K562 (cell line): ENCODE measurements around the gene ORMDL3. TPM values are rescaled to one million over a fixed set of nuclear protein-coding genes. Genes with fewer than 3 reads are reported as not detected.

Experiments used
- ATAC-seq: fragments of 200-7000 bp; cut with Tn5 transposase; 3 replicates; pipeline ENCODE4 v1.9.1; 2020; ENCODE audit warnings: moderate library complexity
- BruUV-seq: library from RNA; stranded (reverse); fragments of 400-500 nt; replicated peaks from 2 replicates; lab custom pipeline; 2021; lab: Mats Ljungman, UMichigan
- CTCF ChIA-PET: fragments of 300-600 bp; formaldehyde crosslinking; extraction: SDS; loops from one replicate; lab custom pipeline; 2021; ENCODE audit warnings: low intra/inter-chr PET ratio; lab: Yijun Ruan, JAX
- POLR2A ChIA-PET: fragments of 300-600, 350-650 bp; sonication (Branson Sonifier 250); formaldehyde crosslinking; extraction: SDS; loops from one replicate; lab custom pipeline; 2021; ENCODE audit warnings: antibody characterized with exemption, inconsistent platforms; lab: Yijun Ruan, JAX
- DNase-seq, 4 experiments: peaks; one replicate each; pipeline versions ENCODE4 v3.0.0 to v3.0.0-alpha.2; 2011 to 2018; ENCODE audit warnings: low spot score in 3 of 4, mixed read lengths in 3 of 4; ENCODE audit errors: extremely low read depth in 1 of 4
- FAIRE-seq: peaks from 2 replicates; lab custom pipeline; 2011; peaks lifted over from hg19 to GRCh38; lab: Jason Lieb, UNC
- H2AFZ ChIP-seq: 2 replicates; pipeline ENCODE4 v1.6.0; 2011; ENCODE audit warnings: low read depth, low read length, control low read depth, inconsistent platforms
- H3K27ac ChIP-seq: fragments of 200-600 bp; 3 replicates; pipeline ENCODE4 v1.8.0; 2011; ENCODE audit warnings: low read depth, mild to moderate bottlenecking, control low read depth, inconsistent platforms, low read length, moderate library complexity, mixed read lengths; ENCODE audit errors: extremely low read depth
- H3K27me3 ChIP-seq, 2 experiments: fragments of 300-600 bp in 1 of 2; 2 replicates in 1 of 2; 3 replicates in 1 of 2; pipeline versions ENCODE4 v1.6.0 to v1.8.0; 2011; ENCODE audit warnings: inconsistent platforms in 2 of 2, low read length in 2 of 2, mild to moderate bottlenecking in 1 of 2, mixed read lengths in 1 of 2, moderate library complexity in 1 of 2; ENCODE audit not compliant: control insufficient read depth in 2 of 2, insufficient read depth in 2 of 2
- H3K36me3 ChIP-seq: fragments of 300-600 bp; 3 replicates; pipeline ENCODE4 v1.8.0; 2011; ENCODE audit warnings: mild to moderate bottlenecking, low read length, inconsistent platforms; ENCODE audit not compliant: control insufficient read depth, insufficient read depth
- H3K4me1 ChIP-seq, 2 experiments: fragments of 200-600 bp in 1 of 2; replicated peaks in 1 of 2; 2 replicates in 1 of 2; 3 replicates in 1 of 2; pipeline versions ENCODE4 v1.5.1 to v1.8.0; 2011; ENCODE audit warnings: inconsistent platforms in 2 of 2, low read length in 2 of 2, mild to moderate bottlenecking in 1 of 2, mixed read lengths in 1 of 2, moderate library complexity in 1 of 2; ENCODE audit not compliant: control insufficient read depth in 2 of 2, insufficient read depth in 2 of 2
- H3K4me2 ChIP-seq: 2 replicates; pipeline ENCODE4 v1.6.1; 2011; ENCODE audit warnings: low read length, control low read depth, inconsistent platforms, mixed read lengths; ENCODE audit not compliant: insufficient read depth
- H3K4me3 ChIP-seq: fragments of 200-600 bp; sonication (generic), shearing (Covaris generic); 2 replicates; pipeline ENCODE4 v1.5.1; 2016; ENCODE audit warnings: control low read depth, inconsistent platforms
- H3K79me2 ChIP-seq: fragments of 200-600 bp; 3 replicates; pipeline ENCODE4 v1.8.0; 2011; ENCODE audit warnings: low read length, inconsistent platforms; ENCODE audit not compliant: control insufficient read depth, insufficient read depth
- H3K9ac ChIP-seq, 2 experiments: 2 replicates each; pipeline versions ENCODE4 v1.6.0 to v1.6.1; 2011; ENCODE audit warnings: low read depth in 2 of 2, low read length in 2 of 2, control low read depth in 1 of 2, inconsistent platforms in 1 of 2, mild to moderate bottlenecking in 1 of 2, mixed read lengths in 1 of 2; ENCODE audit not compliant: insufficient read depth in 1 of 2
- H3K9me1 ChIP-seq: one replicate; pipeline ENCODE4 v1.6.0; 2011; ENCODE audit warnings: inconsistent platforms, mild to moderate bottlenecking, low read length, moderate library complexity; ENCODE audit not compliant: control insufficient read depth, insufficient read depth
- H3K9me3 ChIP-seq: replicated peaks from 2 replicates; pipeline ENCODE4 v1.5.1; 2011; ENCODE audit warnings: low read depth, low read length, inconsistent platforms; ENCODE audit not compliant: control insufficient read depth, insufficient read depth
- H4K20me1 ChIP-seq: replicated peaks from 2 replicates; pipeline ENCODE4 v1.6.1; 2011; ENCODE audit warnings: low read length, inconsistent platforms, mixed read lengths; ENCODE audit not compliant: control insufficient read depth, insufficient read depth
- CAMTA2 ChIP-seq: fragments of 250-450 bp; sonication (Bioruptor Pico); conservative IDR thresholded peaks from 2 replicates; pipeline ENCODE4 v1.5.1; 2022
- EHMT2 ChIP-seq: fragments of 450-650 bp; IDR thresholded peaks from 2 replicates; pipeline ENCODE4 v1.6.1; 2018; ENCODE audit warnings: antibody characterized with exemption
- GATAD2A ChIP-seq: fragments of 450-650 bp; IDR thresholded peaks from 2 replicates; pipeline ENCODE4 v1.6.1; 2017
- HNRNPUL1 ChIP-seq: fragments of 200-400 bp; formaldehyde crosslinking; IDR thresholded peaks from 2 replicates; pipeline ENCODE4 v1.6.1; 2017; ENCODE audit warnings: low read length
- MAX ChIP-seq: sonication (generic); formaldehyde crosslinking; IDR thresholded peaks from 2 replicates; pipeline ENCODE4 v1.9.0; 2022; ENCODE audit warnings: mild to moderate bottlenecking, missing genetic modification reagents
- SP1 ChIP-seq: sonication (generic); formaldehyde crosslinking; IDR thresholded peaks from 2 replicates; pipeline ENCODE4 v1.8.1; 2022; ENCODE audit warnings: mild to moderate bottlenecking, missing genetic modification reagents
- TSC22D4 ChIP-seq: fragments of 450-650 bp; IDR thresholded peaks from 2 replicates; pipeline ENCODE4 v1.6.1; 2016; ENCODE audit warnings: missing genetic modification characterization, missing biosample characterization, control low read depth
- ZBED1 ChIP-seq: IDR thresholded peaks from 2 replicates; pipeline ENCODE4 v1.6.1; 2014
- ZNF184 ChIP-seq: sonication (generic); formaldehyde crosslinking; IDR thresholded peaks from 2 replicates; pipeline ENCODE4 v1.5.0; 2020; ENCODE audit warnings: missing genetic modification reagents
- ZNF436 ChIP-seq: fragments of 250-450, 450-650 bp; sonication (Bioruptor Pico); formaldehyde crosslinking; IDR thresholded peaks from 2 replicates; pipeline ENCODE4 v1.7.0; 2020; ENCODE audit warnings: mild to moderate bottlenecking
- ZNF445 ChIP-seq: fragments of 250-450 bp; sonication (Bioruptor Pico); IDR thresholded peaks from 2 replicates; pipeline ENCODE4 v1.4.0; 2020; ENCODE audit warnings: low read depth, mild to moderate bottlenecking, moderate library complexity
- ZNF57 ChIP-seq: fragments of 450-650 bp; formaldehyde crosslinking; IDR thresholded peaks from 2 replicates; pipeline ENCODE4 v1.4.0; 2020; ENCODE audit warnings: mild to moderate bottlenecking, moderate library complexity
- ZNF639 ChIP-seq, 2 experiments: fragments of 200-800 bp in 1 of 2; sonication (Bioruptor generic) in 1 of 2; sonication (generic) in 1 of 2; formaldehyde crosslinking in 1 of 2; IDR thresholded peaks in 1 of 2; conservative IDR thresholded peaks in 1 of 2; 2 replicates each; pipeline versions ENCODE4 v1.5.0 to v1.6.1; 2016 to 2020; ENCODE audit warnings: missing compliant biosample characterization in 1 of 2, missing genetic modification characterization in 1 of 2, missing genetic modification reagents in 1 of 2
- ZZZ3 ChIP-seq: fragments of 450-650 bp; IDR thresholded peaks from 2 replicates; pipeline ENCODE4 v1.6.1; 2016; ENCODE audit warnings: antibody characterized with exemption, mild to moderate bottlenecking, moderate library complexity
- WGBS: fragments of 100-300 bp; shearing (Covaris generic); methylation state at CpG from one replicate; pipeline ENCODE4 v1.1.6; 2016; ENCODE audit warnings: low coverage, mixed read lengths; ENCODE audit not compliant: insufficient coverage; ENCODE audit errors: missing lambda C conversion rate; 5-methylcytosine and 5-hydroxymethylcytosine counted together
- in situ Hi-C: fragments of 300-500 bp; cut with MboI; formaldehyde crosslinking; loops from 4 replicates; pipeline ENCODE4 v1.15.0; 2018; ENCODE audit warnings: inconsistent platforms, mixed read lengths
- intact Hi-C: fragments of 100-400 bp; cut with micrococcal nuclease; formaldehyde crosslinking; loops from 2 replicates; pipeline ENCODE4 v1.14.2; 2022
- polyA plus RNA-seq, 8 experiments: library from polyadenylated mRNA; depleted of rRNA in 4 of 8; stranded (reverse) in 5 of 8; unstranded in 3 of 8; fragments of >200 nt; fragmentation: Nextera tagmentation in 2 of 8; fragmentation: Illumina TruSeq in 1 of 8; extraction: Ambion mirVana in 2 of 8; extraction: Trizol in 1 of 8; gene quantifications; 2 replicates each; pipeline versions ENCODE4 v1.2.1 to v1.2.3, GENCODE V29; 2011 to 2014; ENCODE audit warnings: inconsistent platforms in 1 of 8, missing spikeins in 1 of 8
- total RNA-seq, 7 experiments: library from RNA; depleted of rRNA in 6 of 7; stranded (reverse); fragments of >200 nt in 6 of 7; fragmentation: Illumina TruSeq in 2 of 7; extraction: Trizol in 2 of 7; gene quantifications; 2 replicates each; pipeline versions ENCODE4 v1.2.1 to v1.2.3, GENCODE V29; 2011 to 2021; ENCODE audit warnings: low replicate concordance in 1 of 7
- TF ChIP-seq, protein P1 (sequence below): fragments of 250-450 bp; sonication (Bioruptor Pico); IDR thresholded peaks from 2 replicates; pipeline ENCODE4 v1.8.0; 2022; ENCODE audit warnings: inconsistent platforms

The ORMDL3 gene
- total and polyA plus RNA-seq, 9 of the 15 experiments (the other 6 are each of a cell fraction or from before 2014, with no cell fraction given), result 2.7 to 57.4 (median 27.1) TPM

DNA sequence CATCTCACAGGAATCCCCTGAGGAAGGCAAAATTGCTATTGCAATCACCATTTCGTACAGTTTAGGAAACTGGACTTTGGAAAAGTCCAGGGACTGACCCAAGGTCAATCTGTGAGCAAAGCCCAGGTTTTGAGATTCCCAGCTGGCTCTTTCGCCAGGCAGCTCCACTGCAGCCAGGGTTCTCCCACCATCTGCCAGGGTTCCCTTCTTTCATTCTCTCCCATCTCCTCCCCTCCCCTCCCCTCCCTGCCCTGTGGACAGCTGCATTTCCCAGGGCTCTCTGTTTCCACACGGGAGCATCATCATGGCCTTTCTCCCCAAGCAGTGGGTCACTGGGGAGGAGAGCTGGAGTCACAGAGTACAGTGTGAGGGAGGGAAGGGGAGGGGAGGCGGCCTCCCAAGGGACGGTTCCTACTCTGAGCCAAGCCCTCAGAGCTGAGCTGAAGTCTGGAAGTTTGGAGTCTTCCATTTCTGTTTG lies 23.5 kb upstream of the ORMDL3 start:
- no TSS peak for BruUV-seq
- Histone ChIP-seq H4K20me1 (no peaks in the 10 kb centered on the region), H3K27me3 (no peaks in the 10 kb centered on the region), H3K27ac (no peak overlapping the region), H3K9me1 (no peaks in the 10 kb centered on the region), H3K9ac (peak overlapping the region in 1 of 2 experiments; percentile 43; a peak in 1 of 4 replicates), H3K4me1 (peaks cover 13 to 22% of the 10 kb centered on the region in 2 experiments; a peak in 4 of 5 replicates), H3K4me2 (no peak overlapping the region), H3K9me3 (no peaks in the 10 kb centered on the region), H3K79me2 (no peaks in the 10 kb centered on the region), H3K36me3 (no peaks in the 10 kb centered on the region), H2AFZ (no peak overlapping the region), H3K4me3 (no peak overlapping the region)
- DNase-seq, result no peak
- ChIA-PET CTCF (no interaction called here), POLR2A (interaction anchor here (0.6 kb wide), 1 partner anchor 170 kb away, joined by 3 read pairs; no protein-coding TSS in a partner anchor)
- WGBS, result 33% methylated on average over 4 of the region's 5 CpGs
- no peak for FAIRE-seq
- in situ Hi-C loops, result no loop called here
- intact Hi-C loops, result no loop called here
- TF ChIP-seq ZNF445 (CRISPR knock-in tag) (no peak), ZNF184 (no peak), ZBED1 (no peak), ZNF57 (CRISPR knock-in tag) (no peak), MAX (CRISPR knock-in tag) (no peak)
- no peak for ATAC-seq

- BruUV-seq, result no TSS peak
- DNase-seq (no peak), ATAC-seq (no peak), FAIRE-seq (no peak)
- Histone ChIP-seq H3K4me1 (peaks cover 13 to 27% of the 10 kb centered on the region in 2 experiments; a peak in 4 of 5 replicates), H3K27ac (no peak overlapping the region), H3K4me3 (no peak overlapping the region), H3K36me3 (no peaks in the 10 kb centered on the region), H3K9ac (no peak overlapping the region), H3K4me2 (no peak overlapping the region), H3K9me1 (no peaks in the 10 kb centered on the region), H3K79me2 (no peaks in the 10 kb centered on the region), H2AFZ (peak overlapping the region; percentile 2; the same call in 1 of the 2 replicates), H4K20me1 (no peaks in the 10 kb centered on the region), H3K9me3 (no peaks in the 10 kb centered on the region), H3K27me3 (peaks cover 1 to 4% of the 10 kb centered on the region in 2 experiments; a peak in 3 of 5 replicates)
- ChIA-PET CTCF (no interaction called here), POLR2A (no interaction called here)
- intact Hi-C loops (no loop called here), in situ Hi-C loops (no loop called here)
- 43% methylated on average over 2 of the region's 2 CpGs for WGBS
- TF ChIP-seq CAMTA2 (CRISPR knock-in tag), result no peak
- TF ChIP-seq, protein P1, sequence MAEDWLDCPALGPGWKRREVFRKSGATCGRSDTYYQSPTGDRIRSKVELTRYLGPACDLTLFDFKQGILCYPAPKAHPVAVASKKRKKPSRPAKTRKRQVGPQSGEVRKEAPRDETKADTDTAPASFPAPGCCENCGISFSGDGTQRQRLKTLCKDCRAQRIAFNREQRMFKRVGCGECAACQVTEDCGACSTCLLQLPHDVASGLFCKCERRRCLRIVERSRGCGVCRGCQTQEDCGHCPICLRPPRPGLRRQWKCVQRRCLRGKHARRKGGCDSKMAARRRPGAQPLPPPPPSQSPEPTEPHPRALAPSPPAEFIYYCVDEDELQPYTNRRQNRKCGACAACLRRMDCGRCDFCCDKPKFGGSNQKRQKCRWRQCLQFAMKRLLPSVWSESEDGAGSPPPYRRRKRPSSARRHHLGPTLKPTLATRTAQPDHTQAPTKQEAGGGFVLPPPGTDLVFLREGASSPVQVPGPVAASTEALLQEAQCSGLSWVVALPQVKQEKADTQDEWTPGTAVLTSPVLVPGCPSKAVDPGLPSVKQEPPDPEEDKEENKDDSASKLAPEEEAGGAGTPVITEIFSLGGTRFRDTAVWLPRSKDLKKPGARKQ (CRISPR knock-in tag), result no peak
- TF ChIP-seq ZNF436 (CRISPR knock-in tag), result no peak
- TF ChIP-seq EHMT2, result no peak
- no peak for TF ChIP-seq SP1 (CRISPR knock-in tag)
- no peak for TF ChIP-seq ZZZ3
- TF ChIP-seq HNRNPUL1, result no peak
- TF ChIP-seq GATAD2A, result no peak
- TF ChIP-seq ZNF639 (CRISPR knock-in tag; conservative IDR thresholded peaks at IDR 0.05 in 1 of 2, IDR thresholded peaks at IDR 0.05 in 1 of 2), result no peak
- no peak for TF ChIP-seq TSC22D4
Measured at GRCh38 chr17:39949028-39949427, 21.6 kb upstream of the ORMDL3 start.
